ENCODE measurements around the gene CCDC184. TPM values are rescaled to one million over a fixed set of nuclear protein-coding genes. Genes with fewer than 3 reads are reported as not detected.

Gene CCDC184
- polyA plus RNA-seq, 1 donor (not counting 4 experiments of a cell fraction or from before 2014, with no cell fraction given): 0.21 TPM

DNA sequence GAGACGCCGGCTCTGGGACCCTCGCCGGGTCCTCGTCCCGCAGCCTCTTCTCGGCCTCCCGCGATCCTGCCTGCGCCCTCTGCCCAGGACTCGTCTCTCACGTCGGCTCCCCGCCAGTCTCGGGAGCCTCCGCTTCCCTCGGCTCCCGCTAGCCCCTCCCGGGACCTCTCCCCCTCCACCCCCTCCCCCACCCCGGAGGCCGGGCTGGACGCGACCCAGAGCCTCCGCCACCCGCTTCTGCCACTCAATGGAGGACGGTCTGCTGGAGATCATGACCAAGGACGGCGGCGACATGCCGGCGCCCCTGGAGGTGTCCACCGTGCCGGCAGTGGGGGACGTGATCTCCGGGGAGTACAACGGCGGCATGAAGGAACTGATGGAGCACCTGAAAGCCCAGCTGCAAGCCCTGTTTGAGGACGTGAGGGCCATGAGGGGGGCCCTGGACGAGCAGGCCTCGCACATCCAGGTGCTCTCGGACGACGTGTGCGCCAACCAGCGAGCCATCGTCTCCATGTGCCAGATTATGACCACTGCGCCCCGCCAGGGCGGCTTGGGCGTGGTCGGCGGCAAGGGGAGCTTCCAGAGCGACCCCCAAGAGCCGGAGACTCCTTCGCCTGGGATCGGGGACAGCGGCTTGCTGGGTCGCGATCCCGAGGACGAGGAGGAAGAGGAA, 568 bp downstream of the CCDC184 start:
- no peak for FAIRE-seq
- Histone ChIP-seq H4K20me1 (ENCODE audit: control insufficient read depth, extremely low read depth, insufficient read depth, low read length) (no peaks in the 10 kb centered on the region), H2AFZ (ENCODE audit: control insufficient read depth, low read length) (peak overlapping the region; percentile 90), H3K4me3 (ENCODE audit: control insufficient read depth in 2 of 3, extremely low read depth in 1 of 3, insufficient read depth in 2 of 3, low read depth in 1 of 3, low read length in 3 of 3) (peak overlapping the region; percentile 55 to 78 (median 64)), H3K27ac (ENCODE audit: control insufficient read depth, insufficient read depth, low read length) (no peak overlapping the region), H3K4me1 (ENCODE audit: control insufficient read depth, extremely low read depth, insufficient read depth, low read length) (peaks cover 14% of the 10 kb centered on the region), H3K9ac (ENCODE audit: control insufficient read depth, extremely low read depth, insufficient read depth, low read length) (no peak overlapping the region), H3K27me3 (ENCODE audit: control insufficient read depth, extremely low read depth, insufficient read depth, low read length) (peaks cover 56% of the 10 kb centered on the region), H3K9me1 (ENCODE audit: control insufficient read depth, extremely low read depth, insufficient read depth, low read length) (no peaks in the 10 kb centered on the region), H3K9me3 (ENCODE audit: control insufficient read depth, low read depth, low read length) (no peaks in the 10 kb centered on the region), H3K79me2 (ENCODE audit: control insufficient read depth, insufficient read depth, low read length) (no peaks in the 10 kb centered on the region), H3K36me3 (ENCODE audit: control insufficient read depth in 2 of 2, extremely low read depth in 1 of 2, insufficient read depth in 2 of 2, low read length in 2 of 2) (no peaks in the 10 kb centered on the region), H3K4me2 (ENCODE audit: control insufficient read depth, extremely low read depth, insufficient read depth, low read depth, low read length) (peak overlapping the region; percentile 74)
- DNase-seq (ENCODE audit: low read depth, low spot score): no peak
- TF ChIP-seq EZH2 (IDR thresholded peaks at IDR 0.05; ENCODE audit: low read length): no peak
- dilution Hi-C loops (cut with MboI; ENCODE audit: extremely low pct_ligation_motif_present, low sequenced_read_pairs): no loop called here

DNA sequence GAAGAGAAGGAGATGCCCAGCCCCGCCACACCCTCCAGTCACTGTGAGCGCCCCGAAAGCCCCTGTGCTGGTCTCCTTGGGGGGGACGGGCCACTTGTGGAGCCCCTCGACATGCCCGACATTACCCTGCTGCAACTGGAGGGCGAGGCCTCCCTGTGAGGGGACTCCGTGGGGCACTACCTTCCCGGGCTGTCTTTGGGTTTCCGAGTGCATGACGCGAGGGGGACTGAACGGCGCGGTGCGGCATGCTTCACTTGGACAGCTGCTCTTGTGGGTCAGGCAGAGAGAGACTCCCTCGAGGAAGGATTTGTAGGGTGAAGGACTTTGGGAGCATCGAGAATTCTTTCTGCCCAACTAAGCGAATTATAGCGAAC, 1.1 kb downstream of the CCDC184 start:
- Histone ChIP-seq H2AFZ (ENCODE audit: control insufficient read depth, low read length) (peak overlapping the region; percentile 35), H3K27ac (ENCODE audit: control insufficient read depth, insufficient read depth, low read length) (no peak overlapping the region), H3K79me2 (ENCODE audit: control insufficient read depth, insufficient read depth, low read length) (no peaks in the 10 kb centered on the region), H3K9me1 (ENCODE audit: control insufficient read depth, extremely low read depth, insufficient read depth, low read length) (no peaks in the 10 kb centered on the region), H3K4me3 (ENCODE audit: control insufficient read depth in 2 of 3, extremely low read depth in 1 of 3, insufficient read depth in 2 of 3, low read depth in 1 of 3, low read length in 3 of 3) (peak overlapping the region in 2 of 3 experiments; percentile 30 to 55), H3K4me2 (ENCODE audit: control insufficient read depth, extremely low read depth, insufficient read depth, low read depth, low read length) (peak overlapping the region; percentile 44), H3K9ac (ENCODE audit: control insufficient read depth, extremely low read depth, insufficient read depth, low read length) (no peak overlapping the region), H3K9me3 (ENCODE audit: control insufficient read depth, low read depth, low read length) (no peaks in the 10 kb centered on the region), H3K27me3 (ENCODE audit: control insufficient read depth, extremely low read depth, insufficient read depth, low read length) (peaks cover 56% of the 10 kb centered on the region), H3K4me1 (ENCODE audit: control insufficient read depth, extremely low read depth, insufficient read depth, low read length) (peaks cover 14% of the 10 kb centered on the region), H3K36me3 (ENCODE audit: control insufficient read depth in 2 of 2, extremely low read depth in 1 of 2, insufficient read depth in 2 of 2, low read length in 2 of 2) (no peaks in the 10 kb centered on the region), H4K20me1 (ENCODE audit: control insufficient read depth, extremely low read depth, insufficient read depth, low read length) (no peaks in the 10 kb centered on the region)
- DNase-seq (ENCODE audit: low read depth, low spot score) (no peak), FAIRE-seq (no peak)
- peak; percentile 88 for TF ChIP-seq EZH2 (IDR thresholded peaks at IDR 0.05; ENCODE audit: low read length)
- TF ChIP-seq, protein P1, sequence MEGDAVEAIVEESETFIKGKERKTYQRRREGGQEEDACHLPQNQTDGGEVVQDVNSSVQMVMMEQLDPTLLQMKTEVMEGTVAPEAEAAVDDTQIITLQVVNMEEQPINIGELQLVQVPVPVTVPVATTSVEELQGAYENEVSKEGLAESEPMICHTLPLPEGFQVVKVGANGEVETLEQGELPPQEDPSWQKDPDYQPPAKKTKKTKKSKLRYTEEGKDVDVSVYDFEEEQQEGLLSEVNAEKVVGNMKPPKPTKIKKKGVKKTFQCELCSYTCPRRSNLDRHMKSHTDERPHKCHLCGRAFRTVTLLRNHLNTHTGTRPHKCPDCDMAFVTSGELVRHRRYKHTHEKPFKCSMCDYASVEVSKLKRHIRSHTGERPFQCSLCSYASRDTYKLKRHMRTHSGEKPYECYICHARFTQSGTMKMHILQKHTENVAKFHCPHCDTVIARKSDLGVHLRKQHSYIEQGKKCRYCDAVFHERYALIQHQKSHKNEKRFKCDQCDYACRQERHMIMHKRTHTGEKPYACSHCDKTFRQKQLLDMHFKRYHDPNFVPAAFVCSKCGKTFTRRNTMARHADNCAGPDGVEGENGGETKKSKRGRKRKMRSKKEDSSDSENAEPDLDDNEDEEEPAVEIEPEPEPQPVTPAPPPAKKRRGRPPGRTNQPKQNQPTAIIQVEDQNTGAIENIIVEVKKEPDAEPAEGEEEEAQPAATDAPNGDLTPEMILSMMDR (optimal IDR thresholded peaks at IDR 0.05 in 1 of 3, IDR thresholded peaks at IDR 0.05 in 1 of 3, conservative IDR thresholded peaks at IDR 0.05 in 1 of 3; ENCODE audit: extremely low read depth in 1 of 3, insufficient read depth in 2 of 3, low read length in 3 of 3): no peak
- dilution Hi-C loops (cut with MboI; ENCODE audit: extremely low pct_ligation_motif_present, low sequenced_read_pairs): no loop called here
